HepG2 (cell line): Measurements from ENCODE around the gene SLC17A9. TPM values are rescaled to one million over a fixed set of nuclear protein-coding genes. Genes with fewer than 3 reads are reported as not detected.

Source experiments
- AGO1 ChIP-seq: fragments of 200-400 bp; formaldehyde crosslinking; IDR thresholded peaks from 2 replicates; pipeline ENCODE4 v1.6.1; 2017; ENCODE audit warnings: mild to moderate bottlenecking, low read depth, low read length, moderate library complexity; ENCODE audit not compliant: poor library complexity, severe bottlenecking
- DNMT1 ChIP-seq: sonication (generic); formaldehyde crosslinking; IDR thresholded peaks from 2 replicates; pipeline ENCODE4 v1.5.1; 2020; ENCODE audit warnings: mild to moderate bottlenecking, missing genetic modification reagents
- HNF1A ChIP-seq, 2 experiments: sonication (generic) in 1 of 2; formaldehyde crosslinking in 1 of 2; IDR thresholded peaks; 2 replicates each; pipeline versions ENCODE4 v1.4.0 to v1.6.1; 2016 to 2020; ENCODE audit warnings: borderline replicate concordance in 1 of 2, low read depth in 1 of 2, mild to moderate bottlenecking in 1 of 2, missing genetic modification reagents in 1 of 2
- MIER3 ChIP-seq: IDR thresholded peaks from 2 replicates; pipeline ENCODE4 v1.6.1; 2016; ENCODE audit warnings: missing compliant biosample characterization, borderline replicate concordance
- SNAPC5 ChIP-seq: sonication (generic); formaldehyde crosslinking; IDR thresholded peaks from 2 replicates; pipeline ENCODE4 v1.8.1; 2023; ENCODE audit warnings: mild to moderate bottlenecking, missing genetic modification reagents, borderline replicate concordance
- ZNF543 ChIP-seq: sonication (generic); formaldehyde crosslinking; IDR thresholded peaks from 2 replicates; pipeline ENCODE4 v1.4.0; 2020; ENCODE audit warnings: mild to moderate bottlenecking, missing genetic modification reagents
- ZNF615 ChIP-seq: sonication (generic); formaldehyde crosslinking; IDR thresholded peaks from 2 replicates; pipeline ENCODE4 v1.5.0; 2020; ENCODE audit warnings: mild to moderate bottlenecking, missing genetic modification reagents, borderline replicate concordance
- ZNF709 ChIP-seq: sonication (generic); formaldehyde crosslinking; IDR thresholded peaks from 2 replicates; pipeline ENCODE4 v1.5.0; 2020; ENCODE audit warnings: mild to moderate bottlenecking, missing genetic modification reagents
- polyA plus RNA-seq, 8 experiments: library from polyadenylated mRNA; depleted of rRNA in 3 of 8; stranded (reverse) in 7 of 8; unstranded in 1 of 8; fragments of >200 nt; fragmentation: Illumina TruSeq in 4 of 8; extraction: Trizol in 4 of 8; gene quantifications; 2 replicates each; pipeline versions ENCODE4 v1.2.1 to v1.2.3, GENCODE V29; 2011 to 2016; ENCODE audit warnings: low read depth in 4 of 8, missing spikeins in 1 of 8, mixed read lengths in 1 of 8; ENCODE audit not compliant: insufficient read depth in 1 of 8
- total RNA-seq, 5 experiments: library from RNA; depleted of rRNA; stranded (reverse); fragments of >200 nt; fragmentation: Illumina TruSeq; extraction: Trizol; gene quantifications; 2 replicates each; pipeline ENCODE4 v1.2.3, GENCODE V29; 2016; ENCODE audit warnings: low read depth in 1 of 5
- TF ChIP-seq, protein P1 (sequence below): sonication (generic); formaldehyde crosslinking; IDR thresholded peaks from 2 replicates; pipeline ENCODE4 v1.5.1; 2020; ENCODE audit warnings: mild to moderate bottlenecking, missing genetic modification reagents, borderline replicate concordance
- TF ChIP-seq, protein P2 (sequence below): sonication (generic); formaldehyde crosslinking; IDR thresholded peaks from 2 replicates; pipeline ENCODE4 v1.8.1; 2023; ENCODE audit warnings: mild to moderate bottlenecking, missing genetic modification reagents
- TF ChIP-seq, protein P3 (sequence below): sonication (generic); formaldehyde crosslinking; IDR thresholded peaks from 2 replicates; pipeline ENCODE4 v1.5.0; 2020; ENCODE audit warnings: missing genetic modification reagents

The SLC17A9 gene
- total and polyA plus RNA-seq, 2 of the 13 experiments (the other 11 are each of a cell fraction or from before 2014, with no cell fraction given), result 110 to 191 TPM

DNA sequence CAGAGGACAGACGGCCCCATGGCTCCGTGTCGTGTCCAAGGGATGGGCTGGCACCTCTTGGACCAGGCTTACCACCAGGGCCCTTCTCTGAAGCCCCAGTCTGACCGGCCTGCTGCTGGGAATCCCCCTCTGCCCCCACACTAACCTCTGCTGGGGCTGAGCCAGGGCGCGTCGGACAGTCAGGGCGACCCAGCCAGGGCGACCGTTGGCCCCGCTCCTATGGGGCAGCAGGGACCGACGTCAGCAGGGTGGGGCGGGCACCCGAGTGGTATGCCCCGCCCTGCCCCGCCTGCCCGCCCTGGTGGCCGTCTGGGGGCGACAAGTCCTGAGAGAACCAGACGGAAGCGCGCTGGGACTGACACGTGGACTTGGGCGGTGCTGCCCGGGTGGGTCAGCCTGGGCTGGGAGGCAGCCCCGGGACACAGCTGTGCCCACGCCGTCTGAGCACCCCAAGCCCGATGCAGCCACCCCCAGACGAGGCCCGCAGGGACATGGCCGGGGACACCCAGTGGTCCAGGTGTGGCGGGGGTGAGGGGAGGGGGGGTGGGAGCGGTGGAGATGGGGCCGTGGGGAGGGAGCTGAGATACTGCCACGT lies at the start of gene SLC17A9 (continued):
- TF ChIP-seq, protein P1, sequence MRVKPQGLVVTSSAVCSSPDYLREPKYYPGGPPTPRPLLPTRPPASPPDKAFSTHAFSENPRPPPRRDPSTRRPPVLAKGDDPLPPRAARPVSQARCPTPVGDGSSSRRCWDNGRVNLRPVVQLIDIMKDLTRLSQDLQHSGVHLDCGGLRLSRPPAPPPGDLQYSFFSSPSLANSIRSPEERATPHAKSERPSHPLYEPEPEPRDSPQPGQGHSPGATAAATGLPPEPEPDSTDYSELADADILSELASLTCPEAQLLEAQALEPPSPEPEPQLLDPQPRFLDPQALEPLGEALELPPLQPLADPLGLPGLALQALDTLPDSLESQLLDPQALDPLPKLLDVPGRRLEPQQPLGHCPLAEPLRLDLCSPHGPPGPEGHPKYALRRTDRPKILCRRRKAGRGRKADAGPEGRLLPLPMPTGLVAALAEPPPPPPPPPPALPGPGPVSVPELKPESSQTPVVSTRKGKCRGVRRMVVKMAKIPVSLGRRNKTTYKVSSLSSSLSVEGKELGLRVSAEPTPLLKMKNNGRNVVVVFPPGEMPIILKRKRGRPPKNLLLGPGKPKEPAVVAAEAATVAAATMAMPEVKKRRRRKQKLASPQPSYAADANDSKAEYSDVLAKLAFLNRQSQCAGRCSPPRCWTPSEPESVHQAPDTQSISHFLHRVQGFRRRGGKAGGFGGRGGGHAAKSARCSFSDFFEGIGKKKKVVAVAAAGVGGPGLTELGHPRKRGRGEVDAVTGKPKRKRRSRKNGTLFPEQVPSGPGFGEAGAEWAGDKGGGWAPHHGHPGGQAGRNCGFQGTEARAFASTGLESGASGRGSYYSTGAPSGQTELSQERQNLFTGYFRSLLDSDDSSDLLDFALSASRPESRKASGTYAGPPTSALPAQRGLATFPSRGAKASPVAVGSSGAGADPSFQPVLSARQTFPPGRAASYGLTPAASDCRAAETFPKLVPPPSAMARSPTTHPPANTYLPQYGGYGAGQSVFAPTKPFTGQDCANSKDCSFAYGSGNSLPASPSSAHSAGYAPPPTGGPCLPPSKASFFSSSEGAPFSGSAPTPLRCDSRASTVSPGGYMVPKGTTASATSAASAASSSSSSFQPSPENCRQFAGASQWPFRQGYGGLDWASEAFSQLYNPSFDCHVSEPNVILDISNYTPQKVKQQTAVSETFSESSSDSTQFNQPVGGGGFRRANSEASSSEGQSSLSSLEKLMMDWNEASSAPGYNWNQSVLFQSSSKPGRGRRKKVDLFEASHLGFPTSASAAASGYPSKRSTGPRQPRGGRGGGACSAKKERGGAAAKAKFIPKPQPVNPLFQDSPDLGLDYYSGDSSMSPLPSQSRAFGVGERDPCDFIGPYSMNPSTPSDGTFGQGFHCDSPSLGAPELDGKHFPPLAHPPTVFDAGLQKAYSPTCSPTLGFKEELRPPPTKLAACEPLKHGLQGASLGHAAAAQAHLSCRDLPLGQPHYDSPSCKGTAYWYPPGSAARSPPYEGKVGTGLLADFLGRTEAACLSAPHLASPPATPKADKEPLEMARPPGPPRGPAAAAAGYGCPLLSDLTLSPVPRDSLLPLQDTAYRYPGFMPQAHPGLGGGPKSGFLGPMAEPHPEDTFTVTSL (CRISPR knock-in tag), result peak; percentile 63; the same call in 1 of the 2 replicates
- no peak for TF ChIP-seq SNAPC5 (CRISPR knock-in tag)
- peak; percentile 77 for TF ChIP-seq AGO1
- TF ChIP-seq, protein P2, sequence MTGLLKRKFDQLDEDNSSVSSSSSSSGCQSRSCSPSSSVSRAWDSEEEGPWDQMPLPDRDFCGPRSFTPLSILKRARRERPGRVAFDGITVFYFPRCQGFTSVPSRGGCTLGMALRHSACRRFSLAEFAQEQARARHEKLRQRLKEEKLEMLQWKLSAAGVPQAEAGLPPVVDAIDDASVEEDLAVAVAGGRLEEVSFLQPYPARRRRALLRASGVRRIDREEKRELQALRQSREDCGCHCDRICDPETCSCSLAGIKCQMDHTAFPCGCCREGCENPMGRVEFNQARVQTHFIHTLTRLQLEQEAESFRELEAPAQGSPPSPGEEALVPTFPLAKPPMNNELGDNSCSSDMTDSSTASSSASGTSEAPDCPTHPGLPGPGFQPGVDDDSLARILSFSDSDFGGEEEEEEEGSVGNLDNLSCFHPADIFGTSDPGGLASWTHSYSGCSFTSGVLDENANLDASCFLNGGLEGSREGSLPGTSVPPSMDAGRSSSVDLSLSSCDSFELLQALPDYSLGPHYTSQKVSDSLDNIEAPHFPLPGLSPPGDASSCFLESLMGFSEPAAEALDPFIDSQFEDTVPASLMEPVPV (CRISPR knock-in tag), result peak; percentile 88; the same call in 1 of the 2 replicates
- TF ChIP-seq ZNF543 (CRISPR knock-in tag), result peak; percentile 93
- peak; percentile 94 for TF ChIP-seq MIER3
- TF ChIP-seq ZNF615 (CRISPR knock-in tag), result no peak
- peak; percentile 90; the same call in 1 of the 2 replicates for TF ChIP-seq DNMT1
- TF ChIP-seq HNF1A (IDR thresholded peaks at IDR 0.05; ENCODE audit: low read depth), result no peak
- peak; percentile 64; the same call in 1 of the 2 replicates for TF ChIP-seq HNF1A (CRISPR knock-in tag; IDR thresholded peaks at IDR 0.05; ENCODE audit: borderline replicate concordance)
- TF ChIP-seq, protein P3, sequence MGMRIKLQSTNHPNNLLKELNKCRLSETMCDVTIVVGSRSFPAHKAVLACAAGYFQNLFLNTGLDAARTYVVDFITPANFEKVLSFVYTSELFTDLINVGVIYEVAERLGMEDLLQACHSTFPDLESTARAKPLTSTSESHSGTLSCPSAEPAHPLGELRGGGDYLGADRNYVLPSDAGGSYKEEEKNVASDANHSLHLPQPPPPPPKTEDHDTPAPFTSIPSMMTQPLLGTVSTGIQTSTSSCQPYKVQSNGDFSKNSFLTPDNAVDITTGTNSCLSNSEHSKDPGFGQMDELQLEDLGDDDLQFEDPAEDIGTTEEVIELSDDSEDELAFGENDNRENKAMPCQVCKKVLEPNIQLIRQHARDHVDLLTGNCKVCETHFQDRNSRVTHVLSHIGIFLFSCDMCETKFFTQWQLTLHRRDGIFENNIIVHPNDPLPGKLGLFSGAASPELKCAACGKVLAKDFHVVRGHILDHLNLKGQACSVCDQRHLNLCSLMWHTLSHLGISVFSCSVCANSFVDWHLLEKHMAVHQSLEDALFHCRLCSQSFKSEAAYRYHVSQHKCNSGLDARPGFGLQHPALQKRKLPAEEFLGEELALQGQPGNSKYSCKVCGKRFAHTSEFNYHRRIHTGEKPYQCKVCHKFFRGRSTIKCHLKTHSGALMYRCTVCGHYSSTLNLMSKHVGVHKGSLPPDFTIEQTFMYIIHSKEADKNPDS (CRISPR knock-in tag), result 0 out of 2 replicates have a peak, but pooled peaks have one; percentile 27
- peak; percentile 79 for TF ChIP-seq ZNF709
